Mesothelial cell of epicardium (in vitro differentiated cells): ENCODE measurements around the gene IER2. TPM values are rescaled to one million over a fixed set of nuclear protein-coding genes. Genes with fewer than 3 reads are reported as not detected.

Experiments
- DNase-seq, 2 experiments: peaks; one replicate each; pipeline ENCODE4 v3.0.0; 2021; ENCODE audit warnings: low spot score in 2 of 2; ENCODE audit not compliant: unreplicated experiment in 2 of 2
- H3K27ac Mint-ChIP-seq: 2 replicates; pipeline ENCODE4 v1.8.0; 2021; ENCODE audit warnings: mixed read lengths
- H3K27me3 Mint-ChIP-seq: 2 replicates; pipeline ENCODE4 v1.8.0; 2021; ENCODE audit warnings: low read depth, mixed read lengths
- H3K36me3 Mint-ChIP-seq: 2 replicates; pipeline ENCODE4 v1.8.0; 2021; ENCODE audit warnings: mixed read lengths
- H3K4me1 Mint-ChIP-seq: 2 replicates; pipeline ENCODE4 v1.8.0; 2021; ENCODE audit warnings: mixed read lengths
- H3K4me3 Mint-ChIP-seq: 2 replicates; pipeline ENCODE4 v1.8.0; 2021; ENCODE audit warnings: mild to moderate bottlenecking, moderate library complexity, mixed read lengths
- H3K9me3 Mint-ChIP-seq: 2 replicates; pipeline ENCODE4 v1.8.0; 2021; ENCODE audit warnings: mixed read lengths
- total RNA-seq: library from RNA; stranded (reverse); gene quantifications from 3 replicates; pipeline ENCODE4 v1.2.1, GENCODE V29; 2021
- TF ChIP-seq, protein P1 (sequence below): fragments of 200-600 bp; sonication (generic); IDR thresholded peaks from one replicate; pipeline ENCODE4 v1.5.0; 2021; ENCODE audit warnings: antibody characterized with exemption; ENCODE audit not compliant: unreplicated experiment

Gene IER2
- total RNA-seq, 1 donor from 2014 or later, result 282 TPM

DNA sequence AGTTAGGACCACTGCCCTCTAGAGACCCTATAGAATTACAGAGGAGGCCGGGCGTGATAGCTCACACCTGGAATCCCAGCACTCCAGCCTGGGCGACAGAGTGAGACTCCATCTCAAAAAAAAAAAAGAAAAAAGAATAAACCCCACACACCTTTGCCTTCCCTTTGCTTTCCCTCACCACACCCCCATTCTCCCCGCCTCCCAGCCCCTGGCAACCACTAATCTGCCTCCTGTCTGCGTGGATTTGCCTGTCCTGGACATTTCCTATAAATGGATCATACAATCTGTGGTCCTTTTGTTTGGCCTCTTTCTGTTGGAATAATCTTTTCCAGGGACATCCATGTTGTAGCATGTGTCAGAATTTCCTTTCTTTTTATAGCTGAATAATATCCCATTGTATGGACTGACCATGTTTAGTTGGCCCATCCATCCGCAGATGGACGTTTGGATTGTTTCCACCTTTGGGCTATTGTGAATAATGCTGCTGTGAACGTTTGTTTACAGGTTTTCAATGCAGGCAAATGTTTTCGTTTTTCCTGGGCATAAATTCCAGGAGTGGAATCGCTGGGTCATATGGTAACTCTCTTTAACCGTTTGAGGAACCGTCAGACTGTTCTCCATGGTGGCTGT is 16.9 kb upstream of the IER2 start:
- Mint-ChIP-seq H3K4me1 (no peaks in the 10 kb centered on the region), H3K27ac (peak overlapping the region; percentile 3), H3K27me3 (no peaks in the 10 kb centered on the region), H3K9me3 (no peaks in the 10 kb centered on the region), H3K4me3 (no peak overlapping the region), H3K36me3 (peaks cover 7% of the 10 kb centered on the region)
- TF ChIP-seq, protein P1, sequence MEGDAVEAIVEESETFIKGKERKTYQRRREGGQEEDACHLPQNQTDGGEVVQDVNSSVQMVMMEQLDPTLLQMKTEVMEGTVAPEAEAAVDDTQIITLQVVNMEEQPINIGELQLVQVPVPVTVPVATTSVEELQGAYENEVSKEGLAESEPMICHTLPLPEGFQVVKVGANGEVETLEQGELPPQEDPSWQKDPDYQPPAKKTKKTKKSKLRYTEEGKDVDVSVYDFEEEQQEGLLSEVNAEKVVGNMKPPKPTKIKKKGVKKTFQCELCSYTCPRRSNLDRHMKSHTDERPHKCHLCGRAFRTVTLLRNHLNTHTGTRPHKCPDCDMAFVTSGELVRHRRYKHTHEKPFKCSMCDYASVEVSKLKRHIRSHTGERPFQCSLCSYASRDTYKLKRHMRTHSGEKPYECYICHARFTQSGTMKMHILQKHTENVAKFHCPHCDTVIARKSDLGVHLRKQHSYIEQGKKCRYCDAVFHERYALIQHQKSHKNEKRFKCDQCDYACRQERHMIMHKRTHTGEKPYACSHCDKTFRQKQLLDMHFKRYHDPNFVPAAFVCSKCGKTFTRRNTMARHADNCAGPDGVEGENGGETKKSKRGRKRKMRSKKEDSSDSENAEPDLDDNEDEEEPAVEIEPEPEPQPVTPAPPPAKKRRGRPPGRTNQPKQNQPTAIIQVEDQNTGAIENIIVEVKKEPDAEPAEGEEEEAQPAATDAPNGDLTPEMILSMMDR, result no peak
- no peak for DNase-seq

- TF ChIP-seq, protein P1, result no peak
- Mint-ChIP-seq H3K9me3 (no peaks in the 10 kb centered on the region), H3K27ac (no peak overlapping the region), H3K27me3 (no peaks in the 10 kb centered on the region), H3K36me3 (peaks cover 8% of the 10 kb centered on the region), H3K4me1 (no peaks in the 10 kb centered on the region), H3K4me3 (no peak overlapping the region)
- no peak for DNase-seq
These were observed 15.6 kb upstream of the IER2 start for GRCh38 chr19:13134626-13135025.

DNA sequence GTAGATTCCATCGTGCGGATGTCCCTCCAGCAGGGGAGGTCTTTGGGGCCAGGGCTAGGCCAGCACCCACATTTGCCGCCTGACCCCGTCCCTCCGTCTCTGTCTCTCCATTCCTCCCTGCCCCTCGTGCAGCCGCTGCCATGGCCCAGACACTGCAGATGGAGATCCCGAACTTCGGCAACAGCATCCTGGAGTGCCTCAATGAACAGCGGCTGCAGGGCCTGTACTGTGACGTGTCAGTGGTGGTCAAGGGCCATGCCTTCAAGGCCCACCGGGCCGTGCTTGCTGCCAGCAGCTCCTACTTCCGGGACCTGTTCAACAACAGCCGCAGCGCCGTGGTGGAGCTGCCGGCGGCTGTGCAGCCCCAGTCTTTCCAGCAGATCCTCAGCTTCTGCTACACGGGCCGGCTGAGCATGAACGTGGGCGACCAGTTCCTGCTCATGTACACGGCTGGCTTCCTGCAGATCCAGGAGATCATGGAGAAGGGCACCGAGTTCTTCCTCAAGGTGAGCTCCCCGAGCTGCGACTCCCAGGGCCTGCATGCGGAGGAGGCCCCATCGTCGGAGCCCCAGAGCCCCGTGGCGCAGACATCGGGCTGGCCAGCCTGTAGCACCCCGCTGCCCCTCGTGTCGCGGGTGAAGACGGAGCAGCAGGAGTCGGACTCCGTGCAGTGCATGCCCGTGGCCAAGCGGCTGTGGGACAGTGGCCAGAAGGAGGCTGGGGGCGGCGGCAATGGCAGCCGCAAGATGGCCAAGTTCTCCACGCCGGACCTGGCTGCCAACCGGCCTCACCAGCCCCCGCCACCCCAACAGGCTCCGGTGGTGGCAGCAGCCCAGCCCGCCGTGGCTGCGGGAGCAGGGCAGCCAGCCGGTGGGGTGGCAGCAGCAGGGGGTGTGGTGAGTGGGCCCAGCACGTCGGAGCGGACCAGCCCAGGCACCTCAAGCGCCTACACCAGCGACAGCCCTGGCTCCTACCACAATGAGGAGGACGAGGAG is 14.8 kb upstream of the IER2 start:
- Mint-ChIP-seq H3K36me3 (peaks cover 9% of the 10 kb centered on the region), H3K27me3 (no peaks in the 10 kb centered on the region), H3K4me1 (no peaks in the 10 kb centered on the region), H3K9me3 (no peaks in the 10 kb centered on the region), H3K27ac (no peak overlapping the region), H3K4me3 (no peak overlapping the region)
- no peak for DNase-seq
- TF ChIP-seq, protein P1, result no peak

DNA sequence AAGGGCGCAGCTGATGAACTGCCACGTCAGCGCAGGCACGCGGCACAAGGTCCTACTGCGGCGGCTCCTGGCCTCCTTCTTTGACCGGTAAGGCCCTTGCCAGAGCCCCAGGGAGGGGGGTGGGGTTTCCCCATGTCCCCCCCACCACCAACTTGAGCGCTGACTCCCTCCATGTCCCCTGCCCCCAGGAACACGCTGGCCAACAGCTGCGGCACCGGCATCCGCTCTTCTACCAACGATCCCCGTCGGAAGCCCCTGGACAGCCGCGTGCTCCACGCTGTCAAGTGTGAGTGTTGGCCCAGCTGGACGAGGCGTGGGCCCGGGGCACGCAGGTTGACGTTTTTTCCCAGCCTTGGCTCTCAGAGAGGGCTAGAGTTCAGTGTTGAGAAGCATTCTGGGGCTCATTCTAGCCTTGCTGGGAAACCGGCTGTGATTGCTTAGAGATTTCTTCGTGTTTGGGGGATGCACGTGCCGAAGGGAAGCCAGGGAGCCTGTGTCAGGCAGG is 12.9 kb upstream of the IER2 start:
- H3K36me3 Mint-ChIP-seq, result peaks cover 15% of the 10 kb centered on the region
- no peaks in the 10 kb centered on the region for H3K9me3 Mint-ChIP-seq
- no peak overlapping the region for H3K27ac Mint-ChIP-seq
- H3K27me3 Mint-ChIP-seq, result no peaks in the 10 kb centered on the region
- TF ChIP-seq, protein P1, result no peak
- no peak overlapping the region for H3K4me3 Mint-ChIP-seq
- DNase-seq, result no peak
- no peaks in the 10 kb centered on the region for H3K4me1 Mint-ChIP-seq

GRCh38 chr19:13138171-13138915 is 11.9 kb upstream of the IER2 start:
- no peak overlapping the region for H3K4me3 Mint-ChIP-seq
- no peak overlapping the region for H3K27ac Mint-ChIP-seq
- DNase-seq, result no peak
- no peaks in the 10 kb centered on the region for H3K9me3 Mint-ChIP-seq
- TF ChIP-seq, protein P1, result no peak
- no peaks in the 10 kb centered on the region for H3K27me3 Mint-ChIP-seq
- peaks cover 15% of the 10 kb centered on the region for H3K36me3 Mint-ChIP-seq
- H3K4me1 Mint-ChIP-seq, result no peaks in the 10 kb centered on the region
